ENCODE results near the gene TBC1D8. TPM values are rescaled to one million over a fixed set of nuclear protein-coding genes. Genes with fewer than 3 reads are reported as not detected.

The TBC1D8 gene
- polyA plus RNA-seq, 1 donor = 26.2 TPM

GRCh38 chr2:101111917-101112771 is 39.0 kb downstream of the TBC1D8 start:
- peak; percentile 76 for DNase-seq (ENCODE audit: low read depth)

- DNase-seq (ENCODE audit: low read depth) = no peak
Measured at GRCh38 chr2:101111262-101111838, 39.8 kb downstream of the TBC1D8 start.

- DNase-seq (ENCODE audit: low read depth) = no peak
Measured at GRCh38 chr2:101109451-101110118, 41.6 kb downstream of the TBC1D8 start.

DNA sequence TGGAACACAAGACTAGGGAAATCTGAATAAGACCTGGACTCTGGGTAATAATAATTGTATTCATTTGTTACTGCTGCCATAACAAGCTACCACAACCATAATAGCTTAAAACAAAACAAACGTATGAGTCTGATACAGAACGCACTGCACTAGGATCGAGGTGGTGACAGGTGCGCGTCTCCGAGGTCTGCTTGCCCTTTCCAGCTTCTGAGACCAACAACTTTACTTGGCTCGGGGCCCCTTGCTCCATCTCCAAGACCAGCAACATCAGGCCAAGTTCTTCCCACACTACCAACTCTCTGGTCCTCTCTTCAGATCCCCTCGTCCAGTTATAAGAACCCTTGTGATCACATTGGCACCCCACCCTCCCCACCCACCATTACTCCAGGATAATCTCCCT is 42.8 kb downstream of the TBC1D8 start:
- no peak for DNase-seq (ENCODE audit: low read depth)

- no peak for DNase-seq (ENCODE audit: low read depth)
Measured at GRCh38 chr2:101107241-101107640, 43.9 kb downstream of the TBC1D8 start.

DNA sequence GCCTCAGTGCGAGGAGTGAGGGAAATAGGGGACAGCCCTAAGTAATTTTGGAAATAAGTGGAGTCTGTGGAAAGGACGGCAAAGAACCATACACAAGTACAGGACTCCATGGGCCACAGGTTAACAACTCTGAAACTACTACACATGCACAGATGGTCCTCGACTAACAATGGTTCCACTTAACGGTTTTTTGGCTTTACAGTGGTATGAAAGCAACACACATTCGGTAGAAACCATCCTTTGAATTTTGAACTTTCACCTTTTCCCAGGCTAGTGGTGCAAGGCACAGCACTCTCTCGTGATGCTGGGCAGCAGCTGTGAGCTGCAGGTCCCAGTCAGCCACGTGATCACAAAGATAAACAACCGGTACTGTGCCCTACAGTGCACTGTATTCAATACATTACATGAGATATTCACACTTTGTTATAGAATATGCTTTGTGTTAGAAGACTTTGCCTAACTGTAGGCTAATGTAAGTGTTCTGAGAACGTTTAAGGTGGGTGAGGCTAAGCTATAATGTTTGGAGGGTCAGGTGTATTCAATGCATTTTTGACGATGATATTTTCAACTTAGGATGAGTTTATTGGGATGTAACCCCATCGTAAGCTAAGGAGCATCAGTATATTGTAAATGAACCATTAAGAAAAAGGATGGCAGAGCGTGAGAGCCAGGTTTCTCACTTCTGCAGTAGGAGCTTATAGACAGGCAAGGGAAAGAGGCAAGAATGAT is 44.6 kb downstream of the TBC1D8 start:
- no peak for DNase-seq (ENCODE audit: low read depth)

DNA sequence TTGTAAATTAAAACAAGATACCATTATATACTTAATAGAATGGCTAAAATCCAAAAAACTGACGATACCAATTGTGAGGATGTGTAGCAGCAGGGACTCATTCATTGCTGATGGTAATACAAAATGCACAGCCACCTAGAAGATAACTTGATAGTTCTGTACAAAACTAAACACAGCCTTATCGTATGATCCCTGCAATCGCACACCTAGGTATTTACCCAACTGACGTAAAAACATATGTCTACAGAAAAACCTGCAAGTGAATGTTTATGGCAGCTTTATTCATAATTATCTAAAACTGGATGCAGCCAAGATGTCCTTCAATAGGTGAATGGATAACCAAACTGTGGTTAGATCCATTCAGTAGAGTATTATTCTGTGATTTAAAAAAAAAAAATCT is 45.5 kb downstream of the TBC1D8 start:
- DNase-seq (ENCODE audit: low read depth) = no peak

- no peak for DNase-seq (ENCODE audit: low read depth)
Measured at GRCh38 chr2:101097638-101098037, 53.5 kb downstream of the TBC1D8 start.

GRCh38 chr2:101096619-101097142 is 54.5 kb downstream of the TBC1D8 start:
- DNase-seq (ENCODE audit: low read depth) = no peak

DNA sequence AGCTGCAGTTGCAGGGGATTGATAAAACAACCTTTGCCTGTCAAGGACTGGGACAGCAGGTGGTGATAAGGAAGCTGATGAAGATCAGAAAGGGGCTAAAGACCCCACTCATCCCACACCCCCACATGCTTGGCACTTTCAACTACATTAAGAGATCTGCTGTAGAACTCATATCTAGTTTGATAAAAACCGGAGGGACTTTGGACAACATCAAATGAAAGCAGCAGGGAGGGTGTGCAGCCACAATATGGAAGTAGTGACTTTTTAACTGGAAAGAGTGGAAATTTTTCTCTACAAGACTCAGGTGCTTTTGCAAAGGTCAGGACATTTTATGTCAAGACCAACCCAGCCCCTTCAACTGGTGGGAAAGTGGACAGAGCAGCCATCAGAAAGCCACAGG is 56.8 kb downstream of the TBC1D8 start:
- DNase-seq (ENCODE audit: low read depth) = no peak

DNA sequence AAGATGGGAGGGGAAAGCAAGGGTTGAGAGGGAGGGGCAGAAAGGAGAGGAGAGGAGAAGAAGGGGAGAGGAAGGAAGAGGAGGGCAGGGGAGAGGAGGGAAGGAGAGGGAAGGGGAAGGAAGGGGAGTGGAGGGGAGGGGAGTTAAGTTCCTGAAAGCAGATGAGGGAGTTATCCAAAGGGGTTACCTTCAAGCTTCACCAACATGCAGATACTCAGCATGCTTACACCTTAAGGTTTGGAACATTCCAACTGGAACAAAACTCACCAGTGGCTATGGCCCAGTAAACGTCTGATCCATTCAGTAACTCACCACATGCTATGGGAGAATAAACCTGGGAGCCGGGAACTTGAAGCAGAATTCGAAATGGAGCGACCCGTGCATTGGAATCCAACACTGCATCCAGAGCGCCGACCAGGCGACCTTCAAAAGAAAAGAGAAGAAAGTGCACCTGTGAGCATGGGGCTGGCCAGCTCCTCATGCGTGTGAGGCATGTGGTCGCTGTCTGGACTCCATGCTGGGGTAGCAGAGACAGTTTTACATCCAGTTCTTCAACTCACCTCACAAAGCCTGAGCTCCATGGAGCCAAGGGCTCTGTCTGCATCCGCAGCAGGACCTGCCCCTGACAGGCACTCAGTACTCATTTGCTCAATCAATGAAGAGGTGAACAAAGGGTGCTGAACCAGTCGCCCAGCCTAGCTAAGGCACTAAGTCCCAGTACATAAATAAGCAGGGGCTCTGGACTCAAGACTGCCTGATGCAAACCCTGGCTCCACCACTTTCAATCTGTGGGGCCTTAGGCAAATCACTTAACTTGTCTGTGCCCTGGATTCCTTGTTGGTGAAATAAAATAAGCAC is 61.0 kb downstream of the TBC1D8 start:
- DNase-seq (ENCODE audit: low read depth) = no peak

GRCh38 chr2:101089419-101089818 is 61.8 kb downstream of the TBC1D8 start:
- DNase-seq (ENCODE audit: low read depth) = no peak

- DNase-seq (ENCODE audit: low read depth) = no peak
Measured at GRCh38 chr2:101087638-101088037, 63.5 kb downstream of the TBC1D8 start.

DNA sequence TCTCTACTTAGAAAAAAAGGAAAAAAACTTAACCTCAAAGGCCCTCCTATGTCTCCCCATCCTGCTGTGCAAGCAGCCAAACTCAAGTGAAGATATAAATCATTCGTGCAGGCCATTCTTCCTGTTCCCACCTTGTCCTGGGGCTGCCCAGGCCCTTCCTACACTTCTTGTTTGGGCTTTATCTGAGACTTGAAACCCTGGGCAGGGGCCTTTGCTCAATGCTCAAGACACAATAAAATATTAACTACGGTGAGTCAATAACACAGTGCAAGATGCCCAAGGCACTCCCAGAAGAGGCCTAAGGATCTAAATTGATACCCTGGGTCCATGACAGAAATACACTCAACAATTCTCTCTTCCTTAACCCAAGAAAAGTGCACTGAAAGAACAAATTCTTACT is 67.6 kb downstream of the TBC1D8 start:
- no peak for DNase-seq (ENCODE audit: low read depth)

GRCh38 chr2:101082998-101083397 is 68.2 kb downstream of the TBC1D8 start:
- no peak for DNase-seq (ENCODE audit: low read depth)

- DNase-seq (ENCODE audit: low read depth) = no peak
Measured at GRCh38 chr2:101081375-101081907, 69.7 kb downstream of the TBC1D8 start.

- no peak for DNase-seq (ENCODE audit: low read depth)
Measured at GRCh38 chr2:101080211-101081068, 70.7 kb downstream of the TBC1D8 start.

- DNase-seq (ENCODE audit: low read depth) = no peak
Measured at GRCh38 chr2:101076581-101076980, 74.6 kb downstream of the TBC1D8 start.

- DNase-seq (ENCODE audit: low read depth) = no peak
Measured at GRCh38 chr2:101064868-101065549, 86.2 kb downstream of the TBC1D8 start.

Measured in forelimb muscle (tissue), 1 donor.